Activated T-cell treated with anti-CD3 and anti-CD28 coated beads, Interleukin-2, amount 50 U/mL, for 4 hours (primary cell): Measurements from ENCODE around the gene MCRS1. TPM values are rescaled to one million over a fixed set of nuclear protein-coding genes. Genes with fewer than 3 reads are reported as not detected.
"Not testable (repeated sequence)": the region's sequence is repeated elsewhere in the genome, so short reads cannot be mapped to it uniquely, and the experiment has no call there.

Experiments
- ATAC-seq, 2 donors: fragments of 200-7000 bp; cut with Tn5 transposase; one replicate each; pipeline ENCODE4 v1.10.0; 2021
- DNase-seq: peaks from one replicate; pipeline ENCODE4 v3.0.0-alpha.2; 2020
- H3K27me3 Mint-ChIP-seq: one replicate; pipeline ENCODE4 v1.8.0; 2021; ENCODE audit warnings: low read depth, mixed read lengths
- H3K36me3 Mint-ChIP-seq: one replicate; pipeline ENCODE4 v1.8.0; 2022; ENCODE audit warnings: mixed read lengths; ENCODE audit not compliant: insufficient read depth
- H3K4me1 Mint-ChIP-seq: one replicate; pipeline ENCODE4 v1.8.0; 2021; ENCODE audit warnings: low read depth, mixed read lengths
- H3K4me3 Mint-ChIP-seq: one replicate; pipeline ENCODE4 v1.8.0; 2021; ENCODE audit warnings: mild to moderate bottlenecking, moderate library complexity, mixed read lengths
- H3K9me3 Mint-ChIP-seq: one replicate; pipeline ENCODE4 v1.8.0; 2021; ENCODE audit warnings: mixed read lengths
- total RNA-seq, 3 donors: library from RNA; stranded (reverse); gene quantifications; one replicate each; pipeline ENCODE4 v1.2.1, GENCODE V29; 2021

MCRS1 gene
- total RNA-seq, 3 donors from 2014 or later = 83.9 to 98.7 (median 92.1) TPM

DNA sequence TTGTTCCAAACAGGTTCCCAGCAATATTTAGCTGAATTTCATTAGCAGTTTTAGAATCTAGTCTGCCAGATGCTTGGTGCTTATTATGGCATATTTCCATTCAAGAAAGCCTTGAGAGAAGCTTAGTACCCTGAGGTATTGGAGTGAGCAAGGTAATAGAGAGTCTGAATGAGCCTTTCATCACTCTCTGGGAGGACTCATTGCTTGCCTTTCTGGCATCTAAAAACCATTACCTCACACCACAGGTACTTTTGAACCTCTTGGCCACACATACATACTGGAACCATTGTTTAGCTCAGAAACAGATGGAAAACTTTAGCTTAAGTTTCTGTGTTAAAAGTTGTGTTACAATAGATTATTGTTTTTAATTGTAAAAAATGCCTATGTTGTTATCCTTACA lies 56.5 kb downstream of the MCRS1 start:
- ATAC-seq (no peak), DNase-seq (no peak)
- Mint-ChIP-seq H3K27me3 (no peaks in the 10 kb centered on the region), H3K4me3 (no peak overlapping the region), H3K4me1 (no peaks in the 10 kb centered on the region), H3K9me3 (no peaks in the 10 kb centered on the region), H3K36me3 (no peaks in the 10 kb centered on the region)

DNA sequence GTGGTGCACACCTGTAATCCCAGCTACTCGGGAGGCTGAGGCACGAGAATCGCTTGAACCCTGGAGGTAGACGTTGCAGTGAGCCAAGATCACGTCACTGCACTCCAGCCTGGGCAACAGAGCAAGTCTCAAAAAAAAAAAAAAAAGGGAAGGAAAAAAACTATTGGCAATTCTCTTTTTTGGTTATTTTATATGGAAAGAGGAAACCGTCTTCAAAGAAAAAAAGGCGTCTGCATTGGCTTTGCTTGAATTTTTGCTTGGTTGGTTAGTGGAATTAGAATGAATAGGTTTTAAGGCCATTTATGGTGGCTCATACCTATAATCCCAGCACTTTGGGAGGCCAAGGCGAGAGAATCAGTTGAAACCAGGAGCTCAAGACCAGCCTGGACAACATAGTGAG lies 58.3 kb downstream of the MCRS1 start:
- H3K36me3 Mint-ChIP-seq, ATAC-seq, H3K4me1 Mint-ChIP-seq, H3K27me3 Mint-ChIP-seq, DNase-seq, H3K4me3 Mint-ChIP-seq, H3K9me3 Mint-ChIP-seq: not testable (repeated sequence)

Other genes starting within 250 kb of the MCRS1 start
- 10 to 100 TPM; 11.6 to 16.8 (median 13.7) TPM for gene TROAP, start 244.9 kb downstream of the MCRS1 start, total RNA-seq
- not detected for gene C1QL4, start 231.0 kb downstream of the MCRS1 start, total RNA-seq
- under 1 TPM in 1 of 3 donors, not detected in 2; 0.11 TPM for gene DNAJC22, start 221.3 kb downstream of the MCRS1 start, total RNA-seq
- 1 to 10 TPM; 6.9 to 7.2 (median 7.0) TPM for gene SPATS2, start 200.7 kb downstream of the MCRS1 start, total RNA-seq
- gene KCNH3, start 29.1 kb downstream of the MCRS1 start, total RNA-seq = 1 to 10 TPM; 1.6 to 4.0 (median 3.3) TPM
- gene FAM186B, start 37.5 kb upstream of the MCRS1 start, total RNA-seq = under 1 TPM; 0.28 to 0.38 (median 0.37) TPM
- 10 to 100 TPM in 2 of 3 donors, 1 to 10 TPM in 1; 8.0 to 10.9 (median 10.6) TPM for gene PRPF40B, start 55.4 kb upstream of the MCRS1 start, total RNA-seq
- gene FMNL3, start 139.3 kb upstream of the MCRS1 start, total RNA-seq = 10 to 100 TPM; 22.1 to 24.0 (median 23.6) TPM
- gene TMBIM6, start 173.4 kb upstream of the MCRS1 start, total RNA-seq = 100 to 1,000 TPM; 383 to 509 (median 438) TPM